HepG2 (cell line): ENCODE results near the gene KIF1C. TPM values are rescaled to one million over a fixed set of nuclear protein-coding genes. Genes with fewer than 3 reads are reported as not detected.

Source experiments
- ELF3 ChIP-seq: IDR thresholded peaks from 2 replicates; pipeline ENCODE4 v1.6.1; 2016; ENCODE audit warnings: missing genetic modification reagents, missing compliant biosample characterization
- FOXM1 ChIP-seq: sonication (generic); formaldehyde crosslinking; IDR thresholded peaks from 2 replicates; pipeline ENCODE4 v1.5.0; 2020; ENCODE audit warnings: missing genetic modification reagents
- HOXA5 ChIP-seq: sonication (generic); formaldehyde crosslinking; IDR thresholded peaks from 2 replicates; pipeline ENCODE4 v1.4.0; 2020; ENCODE audit warnings: missing genetic modification reagents
- IKZF4 ChIP-seq: sonication (generic); formaldehyde crosslinking; IDR thresholded peaks from 2 replicates; pipeline ENCODE4 v1.5.1; 2020; ENCODE audit warnings: borderline replicate concordance, mild to moderate bottlenecking, low read depth, missing genetic modification reagents; ENCODE audit errors: not compliant biosample characterization
- KLF16 ChIP-seq, 2 experiments: sonication (generic) in 1 of 2; formaldehyde crosslinking in 1 of 2; IDR thresholded peaks; 2 replicates each; pipeline versions ENCODE4 v1.6.1 to v1.8.0; 2016 to 2023; ENCODE audit warnings: missing genetic modification reagents in 2 of 2, missing compliant biosample characterization in 1 of 2
- MBD4 ChIP-seq: IDR thresholded peaks from 2 replicates; pipeline ENCODE4 v1.6.1; 2012; ENCODE audit warnings: low read length, inconsistent platforms, borderline replicate concordance
- MTF2 ChIP-seq: sonication (generic); formaldehyde crosslinking; IDR thresholded peaks from 2 replicates; pipeline ENCODE4 v1.5.0; 2020; ENCODE audit warnings: missing genetic modification reagents, borderline replicate concordance
- MXD3 ChIP-seq: IDR thresholded peaks from 2 replicates; pipeline ENCODE4 v1.6.1; 2016; ENCODE audit warnings: mild to moderate bottlenecking, missing biosample characterization, missing genetic modification reagents
- NR3C1 ChIP-seq: sonication (generic); formaldehyde crosslinking; IDR thresholded peaks from 2 replicates; pipeline ENCODE4 v1.4.0; 2020; ENCODE audit warnings: missing genetic modification reagents
- PHF5A ChIP-seq: IDR thresholded peaks from one replicate; pipeline ENCODE4 v1.6.1; 2018; ENCODE audit warnings: low read depth, missing genetic modification reagents; ENCODE audit not compliant: unreplicated experiment
- POLR2AphosphoS2 ChIP-seq: IDR thresholded peaks from 2 replicates; pipeline ENCODE4 v1.6.1; 2011; ENCODE audit warnings: low read depth, low read length, improper control_type of control experiment
- RAD51 ChIP-seq: fragments of 450-650 bp; IDR thresholded peaks from 2 replicates; pipeline ENCODE4 v1.6.1; 2016; ENCODE audit warnings: borderline replicate concordance
- RBFOX2 ChIP-seq: fragments of 200-400 bp; formaldehyde crosslinking; IDR thresholded peaks from 2 replicates; pipeline ENCODE4 v1.6.1; 2017; ENCODE audit warnings: low read depth, mild to moderate bottlenecking, low read length
- RFX1 ChIP-seq: fragments of 450-650 bp; IDR thresholded peaks from 2 replicates; pipeline ENCODE4 v1.6.1; 2017
- SMAD9 ChIP-seq: sonication (generic); formaldehyde crosslinking; IDR thresholded peaks from 2 replicates; pipeline ENCODE4 v1.5.1; 2020; ENCODE audit warnings: mild to moderate bottlenecking, missing genetic modification reagents
- TBX2 ChIP-seq: sonication (generic); formaldehyde crosslinking; IDR thresholded peaks from 2 replicates; pipeline ENCODE4 v1.5.0; 2020; ENCODE audit warnings: missing genetic modification reagents, mild to moderate bottlenecking, borderline replicate concordance
- TOPORS ChIP-seq: sonication (generic); formaldehyde crosslinking; IDR thresholded peaks from 2 replicates; pipeline ENCODE4 v1.8.0; 2023; ENCODE audit warnings: mild to moderate bottlenecking, missing genetic modification reagents
- ZBTB14 ChIP-seq: sonication (generic); formaldehyde crosslinking; IDR thresholded peaks from 2 replicates; pipeline ENCODE4 v1.4.0; 2020; ENCODE audit warnings: missing genetic modification reagents
- ZFP36L1 ChIP-seq: sonication (generic); formaldehyde crosslinking; IDR thresholded peaks from 2 replicates; pipeline ENCODE4 v1.8.0; 2022; ENCODE audit warnings: mild to moderate bottlenecking, missing genetic modification reagents, moderate library complexity
- ZNF180 ChIP-seq: sonication (generic); formaldehyde crosslinking; IDR thresholded peaks from 2 replicates; pipeline ENCODE4 v1.4.0; 2020; ENCODE audit warnings: low read depth, missing genetic modification reagents, borderline replicate concordance
- ZNF205 ChIP-seq: IDR thresholded peaks from 2 replicates; pipeline ENCODE4 v1.6.1; 2018; ENCODE audit warnings: missing biosample characterization, missing genetic modification reagents
- ZNF446 ChIP-seq: sonication (generic); formaldehyde crosslinking; IDR thresholded peaks from 2 replicates; pipeline ENCODE4 v1.5.0; 2020; ENCODE audit warnings: mild to moderate bottlenecking, missing genetic modification reagents
- ZNF766 ChIP-seq: sonication (generic); formaldehyde crosslinking; IDR thresholded peaks from 2 replicates; pipeline ENCODE4 v1.5.0; 2020; ENCODE audit warnings: missing genetic modification reagents, borderline replicate concordance
- ZNF839 ChIP-seq: sonication (generic); formaldehyde crosslinking; IDR thresholded peaks from 2 replicates; pipeline ENCODE4 v1.4.0; 2020; ENCODE audit warnings: missing genetic modification reagents, mild to moderate bottlenecking, borderline replicate concordance
- polyA plus RNA-seq, 8 experiments: library from polyadenylated mRNA; depleted of rRNA in 3 of 8; stranded (reverse) in 7 of 8; unstranded in 1 of 8; fragments of >200 nt; fragmentation: Illumina TruSeq in 4 of 8; extraction: Trizol in 4 of 8; gene quantifications; 2 replicates each; pipeline versions ENCODE4 v1.2.1 to v1.2.3, GENCODE V29; 2011 to 2016; ENCODE audit warnings: low read depth in 4 of 8, missing spikeins in 1 of 8, mixed read lengths in 1 of 8; ENCODE audit not compliant: insufficient read depth in 1 of 8
- total RNA-seq, 5 experiments: library from RNA; depleted of rRNA; stranded (reverse); fragments of >200 nt; fragmentation: Illumina TruSeq; extraction: Trizol; gene quantifications; 2 replicates each; pipeline ENCODE4 v1.2.3, GENCODE V29; 2016; ENCODE audit warnings: low read depth in 1 of 5
- TF ChIP-seq, protein P1 (sequence below): sonication (generic); formaldehyde crosslinking; IDR thresholded peaks from 2 replicates; pipeline ENCODE4 v1.8.0; 2022; ENCODE audit warnings: low read depth, missing genetic modification reagents
- TF ChIP-seq, protein P2 (sequence below): sonication (generic); formaldehyde crosslinking; IDR thresholded peaks from 2 replicates; pipeline ENCODE4 v1.9.0; 2021; ENCODE audit warnings: missing genetic modification reagents, borderline replicate concordance

KIF1C gene
- total and polyA plus RNA-seq, 2 of the 13 experiments (the other 11 are each of a cell fraction or from before 2014, with no cell fraction given), result 70.0 to 104 TPM

DNA sequence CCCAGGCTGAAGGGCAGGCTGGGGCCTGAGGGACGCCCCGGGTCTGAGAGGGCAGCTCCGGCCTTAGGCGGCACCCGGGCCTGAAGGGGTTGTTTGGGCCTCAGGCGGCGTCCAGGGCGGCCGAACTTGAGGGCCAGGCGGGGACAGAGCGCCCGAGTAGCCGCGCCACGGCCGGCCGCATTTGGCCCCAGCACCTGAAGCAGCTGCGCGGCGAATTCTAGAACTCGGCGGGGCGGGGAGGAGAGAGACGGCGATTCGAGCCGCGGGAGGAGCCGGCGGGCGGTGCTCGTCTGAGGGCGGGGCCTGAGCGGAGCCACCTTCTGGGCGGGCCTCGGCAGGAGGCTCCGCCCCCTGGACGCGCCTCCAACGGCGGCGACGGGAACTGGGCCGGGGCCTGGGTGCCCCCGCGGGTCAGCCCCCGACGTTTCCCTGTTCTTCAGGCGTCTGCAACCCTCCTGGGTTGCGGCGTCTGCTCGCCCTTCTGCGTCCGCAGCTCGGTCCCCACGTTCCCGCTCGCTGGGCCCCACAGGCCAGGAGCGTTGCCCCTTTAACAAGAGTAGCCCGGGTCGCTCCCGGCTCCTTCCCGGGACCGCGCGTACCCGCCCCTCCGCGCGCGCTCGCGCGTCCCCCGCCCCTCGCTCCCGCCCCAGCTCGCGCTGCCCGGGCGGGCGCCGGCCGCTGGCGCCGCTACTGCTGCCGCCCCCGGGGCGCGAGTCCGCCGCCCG lies at the start of gene KIF1C, which contains the start of gene INCA1 (continued):
- TF ChIP-seq MXD3 (CRISPR knock-in tag) (peak; percentile 62), RBFOX2 (peak; percentile 75), RFX1 (no peak), TOPORS (CRISPR knock-in tag) (no peak), IKZF4 (CRISPR knock-in tag) (no peak), ZNF446 (CRISPR knock-in tag) (peak; percentile 25), ZNF180 (CRISPR knock-in tag) (no peak), PHF5A (CRISPR knock-in tag) (peak; percentile 53), ZNF205 (CRISPR knock-in tag) (0 out of 2 replicates have a peak, but pooled peaks have one; percentile 12), ZFP36L1 (CRISPR knock-in tag) (peak; percentile 83; the same call in 1 of the 2 replicates), SMAD9 (CRISPR knock-in tag) (no peak), MTF2 (CRISPR knock-in tag) (no peak), NR3C1 (CRISPR knock-in tag) (no peak), KLF16 (CRISPR knock-in tag; IDR thresholded peaks at IDR 0.05) (peak in 1 of 2 experiments; percentile 38; a peak in 1 of 4 replicates), HOXA5 (CRISPR knock-in tag) (peak; percentile 46), TBX2 (CRISPR knock-in tag) (peak; percentile 41), ZNF766 (CRISPR knock-in tag) (no peak), POLR2AphosphoS2 (no peak), FOXM1 (no peak), MBD4 (no peak), ELF3 (CRISPR knock-in tag) (peak; percentile 32; the same call in 1 of the 2 replicates), RAD51 (no peak), ZBTB14 (CRISPR knock-in tag) (peak; percentile 91), ZNF839 (0 out of 2 replicates have a peak, but pooled peaks have one; percentile 42)
- TF ChIP-seq, protein P1, sequence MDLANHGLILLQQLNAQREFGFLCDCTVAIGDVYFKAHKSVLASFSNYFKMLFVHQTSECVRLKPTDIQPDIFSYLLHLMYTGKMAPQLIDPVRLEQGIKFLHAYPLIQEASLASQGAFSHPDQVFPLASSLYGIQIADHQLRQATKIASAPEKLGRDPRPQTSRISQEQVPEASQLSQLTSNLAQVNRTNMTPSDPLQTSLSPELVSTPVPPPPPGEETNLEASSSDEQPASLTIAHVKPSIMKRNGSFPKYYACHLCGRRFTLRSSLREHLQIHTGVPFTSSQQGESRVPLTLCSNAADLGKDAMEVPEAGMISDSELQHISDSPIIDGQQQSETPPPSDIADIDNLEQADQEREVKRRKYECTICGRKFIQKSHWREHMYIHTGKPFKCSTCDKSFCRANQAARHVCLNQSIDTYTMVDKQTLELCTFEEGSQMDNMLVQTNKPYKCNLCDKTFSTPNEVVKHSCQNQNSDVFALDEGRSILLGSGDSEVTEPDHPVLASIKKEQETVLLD (CRISPR knock-in tag), result no peak
- TF ChIP-seq, protein P2, sequence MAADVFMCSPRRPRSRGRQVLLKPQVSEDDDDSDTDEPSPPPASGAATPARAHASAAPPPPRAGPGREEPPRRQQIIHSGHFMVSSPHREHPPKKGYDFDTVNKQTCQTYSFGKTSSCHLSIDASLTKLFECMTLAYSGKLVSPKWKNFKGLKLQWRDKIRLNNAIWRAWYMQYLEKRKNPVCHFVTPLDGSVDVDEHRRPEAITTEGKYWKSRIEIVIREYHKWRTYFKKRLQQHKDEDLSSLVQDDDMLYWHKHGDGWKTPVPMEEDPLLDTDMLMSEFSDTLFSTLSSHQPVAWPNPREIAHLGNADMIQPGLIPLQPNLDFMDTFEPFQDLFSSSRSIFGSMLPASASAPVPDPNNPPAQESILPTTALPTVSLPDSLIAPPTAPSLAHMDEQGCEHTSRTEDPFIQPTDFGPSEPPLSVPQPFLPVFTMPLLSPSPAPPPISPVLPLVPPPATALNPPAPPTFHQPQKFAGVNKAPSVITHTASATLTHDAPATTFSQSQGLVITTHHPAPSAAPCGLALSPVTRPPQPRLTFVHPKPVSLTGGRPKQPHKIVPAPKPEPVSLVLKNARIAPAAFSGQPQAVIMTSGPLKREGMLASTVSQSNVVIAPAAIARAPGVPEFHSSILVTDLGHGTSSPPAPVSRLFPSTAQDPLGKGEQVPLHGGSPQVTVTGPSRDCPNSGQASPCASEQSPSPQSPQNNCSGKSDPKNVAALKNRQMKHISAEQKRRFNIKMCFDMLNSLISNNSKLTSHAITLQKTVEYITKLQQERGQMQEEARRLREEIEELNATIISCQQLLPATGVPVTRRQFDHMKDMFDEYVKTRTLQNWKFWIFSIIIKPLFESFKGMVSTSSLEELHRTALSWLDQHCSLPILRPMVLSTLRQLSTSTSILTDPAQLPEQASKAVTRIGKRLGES, result no peak
